HG03097 (cell line): ENCODE measurements around the gene CPN2.

Source experiments
- ATAC-seq: cut with Tn5 transposase; IDR thresholded peaks from one replicate; pipeline ENCODE4 v1.9.1; 2021; ENCODE audit not compliant: unreplicated experiment, low FRiP score

CPN2 gene

GRCh38 chr3:194382196-194382891, 31.2 kb upstream of the CPN2 start:
- no peak for ATAC-seq

- no peak for ATAC-seq
Measured at GRCh38 chr3:194381460-194381875, 30.3 kb upstream of the CPN2 start.

DNA sequence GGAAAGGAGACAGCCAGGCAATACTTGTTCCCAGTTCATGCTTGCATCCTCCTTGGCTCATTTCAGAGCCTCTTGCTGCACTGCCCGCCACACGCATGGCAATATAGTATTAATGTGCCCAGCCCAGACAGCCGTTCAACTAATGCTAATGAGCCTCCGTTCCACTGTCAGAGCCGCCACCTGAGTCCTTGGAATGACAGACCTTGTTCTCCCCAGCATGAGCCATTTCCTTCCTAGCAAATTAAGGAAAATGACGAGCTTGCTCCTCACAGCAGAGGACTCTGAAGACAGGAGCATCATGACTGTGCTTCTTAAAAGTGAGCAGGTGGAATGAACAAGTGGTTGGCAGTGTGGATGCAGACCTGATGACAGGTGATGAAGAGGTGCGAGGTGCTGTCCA, 29.2 kb upstream of the CPN2 start:
- no peak for ATAC-seq

GRCh38 chr3:194379651-194380050, 28.5 kb upstream of the CPN2 start:
- ATAC-seq: no peak

DNA sequence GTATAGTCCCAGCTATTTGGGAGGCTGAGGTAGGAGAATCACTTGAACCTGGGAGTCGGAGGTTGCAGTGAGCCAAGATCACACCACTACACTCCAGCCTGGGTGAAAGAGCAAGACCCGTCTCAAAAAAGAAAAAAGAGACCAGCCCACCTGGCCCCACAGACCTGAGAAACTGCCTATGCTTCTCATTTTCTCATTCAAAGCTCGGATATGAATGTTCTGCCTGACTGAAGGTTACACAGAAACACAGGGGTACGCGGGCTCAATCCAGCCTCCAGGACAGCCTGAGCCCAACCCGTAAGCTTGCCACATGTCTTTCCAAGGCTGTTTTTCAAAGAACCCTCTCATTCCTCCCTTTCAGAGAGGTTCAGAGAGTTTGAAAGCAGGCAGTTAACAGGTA, 28.1 kb upstream of the CPN2 start:
- ATAC-seq: no peak

GRCh38 chr3:194377708-194378107, 26.6 kb upstream of the CPN2 start:
- ATAC-seq: no peak

DNA sequence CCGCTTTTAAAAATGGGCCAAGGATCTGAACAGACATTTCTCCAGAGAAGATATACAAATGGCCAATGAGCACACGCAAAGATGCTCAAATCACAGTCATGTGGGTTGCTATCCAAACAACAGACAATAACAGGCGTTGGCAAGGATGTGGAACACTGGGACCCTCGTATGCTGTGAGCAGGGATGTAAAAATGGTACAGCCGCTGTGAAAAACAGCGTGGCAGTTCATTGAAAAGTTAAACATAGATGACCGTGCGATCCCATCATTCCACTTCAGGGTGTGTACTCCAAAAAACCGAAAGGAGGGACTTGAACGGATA, 25.1 kb upstream of the CPN2 start:
- ATAC-seq: no peak

GRCh38 chr3:194375473-194376240, 24.5 kb upstream of the CPN2 start:
- ATAC-seq: no peak

DNA sequence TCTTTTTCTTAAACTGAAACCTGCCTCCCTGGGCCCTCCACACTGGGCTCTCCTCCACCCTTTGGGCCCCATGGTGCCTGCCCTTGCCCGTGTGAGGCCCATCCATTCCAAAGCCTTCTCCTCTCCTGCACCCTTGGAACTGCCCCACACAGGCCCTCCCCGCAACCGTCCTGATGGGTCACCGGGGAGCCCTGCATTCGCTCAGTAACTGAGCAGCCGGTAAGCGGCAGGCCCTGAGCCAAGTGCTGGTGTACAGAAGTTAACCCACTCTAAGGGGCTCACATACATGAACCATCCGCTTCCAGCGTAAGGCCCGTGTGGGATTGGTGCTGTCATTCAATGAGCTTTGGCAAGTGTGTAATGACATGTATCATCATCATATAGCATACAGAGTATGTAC, 23.8 kb upstream of the CPN2 start:
- no peak for ATAC-seq

DNA sequence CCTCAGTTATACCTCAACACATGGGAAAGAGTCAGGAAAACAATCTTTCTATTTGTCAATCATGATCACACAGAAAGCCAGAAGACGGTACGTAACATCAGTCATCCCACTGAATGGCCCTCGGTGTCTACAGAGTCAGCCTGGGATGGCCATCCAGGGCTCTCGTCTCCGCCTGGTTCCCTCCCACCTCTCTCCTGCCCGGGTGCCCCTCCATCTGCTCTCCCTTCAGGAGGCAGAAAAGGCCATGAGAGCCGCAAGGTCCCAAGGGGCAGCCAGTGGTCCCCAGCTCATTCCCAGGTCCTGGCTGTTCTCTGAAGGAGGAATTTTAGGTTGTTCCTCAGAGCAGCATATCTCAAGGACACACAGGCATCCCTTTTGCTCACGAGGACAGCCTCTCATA, 22.8 kb upstream of the CPN2 start:
- ATAC-seq: no peak

GRCh38 chr3:194373028-194373427, 21.9 kb upstream of the CPN2 start:
- no peak for ATAC-seq

GRCh38 chr3:194370753-194371152, 19.6 kb upstream of the CPN2 start:
- ATAC-seq: no peak

- no peak for ATAC-seq
Measured at GRCh38 chr3:194369522-194370279, 18.6 kb upstream of the CPN2 start, which contains the start of gene LRRC15. Gene LRRC15, minus strand, starts transcription at chr3:194369743. Its CDS starts 8,700 bp downstream, at chr3:194361043.

DNA sequence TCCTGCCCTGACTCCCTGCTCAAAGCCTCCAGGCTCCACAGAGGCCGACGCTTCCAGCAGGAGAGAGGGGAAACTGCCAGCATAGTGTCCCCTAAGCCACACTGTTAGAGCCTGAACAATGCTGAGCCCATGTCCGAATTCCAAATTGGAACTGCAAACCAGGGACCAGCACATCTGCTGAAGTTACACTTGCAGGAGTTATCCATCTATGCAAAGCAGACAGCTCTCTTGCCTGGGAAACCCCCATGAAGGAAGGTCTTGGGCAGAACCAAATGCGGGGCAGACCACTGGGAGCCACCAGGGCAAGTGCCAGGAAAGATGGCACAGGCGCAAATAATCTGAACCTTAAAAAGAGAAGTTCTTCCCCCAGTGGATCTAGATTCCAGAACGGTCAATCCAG, 17.8 kb upstream of the CPN2 start:
- no peak for ATAC-seq

DNA sequence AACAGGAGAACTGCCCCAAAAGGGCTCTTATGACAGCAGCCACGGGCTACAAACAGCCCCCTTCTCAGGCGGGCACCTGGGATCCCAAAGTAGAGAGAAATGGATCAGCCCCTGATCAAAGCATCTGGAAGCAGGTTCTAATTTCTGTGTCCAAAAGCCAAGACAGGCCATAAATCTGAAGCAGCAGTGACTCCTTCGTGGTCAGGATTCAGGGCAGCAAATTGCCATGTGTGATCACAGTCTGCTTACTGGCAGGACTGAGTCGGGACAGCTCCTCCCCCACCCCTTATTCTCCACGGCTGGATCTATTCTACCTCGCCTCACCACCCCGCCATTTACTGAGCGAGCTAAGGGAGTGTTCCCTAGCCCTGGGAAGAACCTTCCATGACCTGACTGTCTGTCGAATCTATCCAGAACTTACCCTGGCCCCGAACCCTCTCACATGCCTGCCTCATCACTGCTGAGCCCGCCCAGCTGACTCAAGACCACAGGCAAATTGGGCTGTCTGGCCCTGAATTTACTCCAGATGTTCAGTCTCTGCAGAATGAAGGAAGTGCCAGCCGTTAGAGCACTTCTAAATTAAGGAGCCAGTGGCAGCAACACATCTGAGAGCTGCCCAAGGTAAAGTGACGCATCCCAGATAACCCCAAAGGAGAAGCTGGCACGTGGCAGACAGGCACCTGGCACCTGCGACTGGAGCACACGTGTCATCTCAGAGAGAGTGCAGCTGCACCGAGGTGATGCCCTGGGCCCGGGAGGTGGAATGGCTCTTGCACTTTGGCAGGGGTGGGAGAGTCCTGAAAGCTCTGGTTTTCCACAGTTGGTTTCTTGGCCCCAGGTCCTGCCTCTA, 17.1 kb upstream of the CPN2 start:
- no peak for ATAC-seq

DNA sequence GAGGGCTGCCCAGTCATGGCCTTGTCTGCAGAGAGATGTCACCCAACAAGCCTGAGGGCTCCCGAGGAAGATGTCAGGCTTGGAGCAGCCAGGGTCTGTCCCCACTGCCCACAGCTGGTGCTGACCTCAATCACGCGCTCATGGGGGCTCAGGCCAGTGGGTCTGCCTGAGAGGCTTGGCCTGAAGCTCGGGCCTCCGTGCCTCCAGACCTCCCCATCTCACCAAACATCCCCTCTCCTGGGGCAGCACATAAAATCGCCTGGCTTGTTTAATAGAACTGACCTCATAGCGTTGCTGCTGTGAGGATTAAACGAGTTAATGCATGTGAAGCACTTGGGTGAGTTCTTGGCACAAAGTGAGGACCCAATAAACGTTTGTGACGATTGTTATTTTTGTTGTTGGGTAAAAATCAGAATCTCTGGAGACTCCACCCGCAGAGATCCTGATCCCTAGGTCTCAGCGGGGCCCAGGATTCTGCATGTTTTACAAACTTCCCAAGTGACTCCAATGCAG, 14.9 kb upstream of the CPN2 start:
- ATAC-seq: no peak

GRCh38 chr3:194365526-194365925, 14.4 kb upstream of the CPN2 start:
- ATAC-seq: no peak

- ATAC-seq: no peak
Measured at GRCh38 chr3:194364652-194365434, 13.7 kb upstream of the CPN2 start.

GRCh38 chr3:194364314-194364651, 13.2 kb upstream of the CPN2 start:
- no peak for ATAC-seq

GRCh38 chr3:194360568-194360967, 9.4 kb upstream of the CPN2 start:
- no peak for ATAC-seq
